GM18858 (cell line): Measurements from ENCODE around the gene ZBTB20.

ENCODE experiments used
- ATAC-seq: cut with Tn5 transposase; IDR thresholded peaks from one replicate; pipeline ENCODE4 v1.9.1; 2021; ENCODE audit not compliant: unreplicated experiment

ZBTB20 gene

GRCh38 chr3:115038817-115039216, 108.3 kb downstream of the ZBTB20 start:
- ATAC-seq, result no peak

GRCh38 chr3:115022835-115023398, 124.2 kb downstream of the ZBTB20 start:
- no peak for ATAC-seq

- ATAC-seq, result no peak
These were observed 124.9 kb downstream of the ZBTB20 start for GRCh38 chr3:115022199-115022598.

- ATAC-seq, result no peak
These were observed 126.0 kb downstream of the ZBTB20 start for GRCh38 chr3:115021061-115021460.

- ATAC-seq, result no peak
These were observed 127.2 kb downstream of the ZBTB20 start for GRCh38 chr3:115019900-115020299.

- no peak for ATAC-seq
These were observed 128.4 kb downstream of the ZBTB20 start for GRCh38 chr3:115018694-115019093.

GRCh38 chr3:115007966-115008365, 139.1 kb downstream of the ZBTB20 start:
- ATAC-seq, result no peak

GRCh38 chr3:115004201-115005140, 142.6 kb downstream of the ZBTB20 start:
- no peak for ATAC-seq

GRCh38 chr3:114998971-114999579, 148.0 kb downstream of the ZBTB20 start:
- no peak for ATAC-seq

GRCh38 chr3:114994554-114995341, 152.3 kb downstream of the ZBTB20 start:
- no peak for ATAC-seq

- no peak for ATAC-seq
These were observed 161.3 kb downstream of the ZBTB20 start for GRCh38 chr3:114985776-114986175.

- ATAC-seq, result no peak
These were observed 163.8 kb downstream of the ZBTB20 start for GRCh38 chr3:114983248-114983647.

GRCh38 chr3:114974387-114974786, 172.7 kb downstream of the ZBTB20 start:
- ATAC-seq, result peak; percentile 94

- no peak for ATAC-seq
These were observed 173.6 kb downstream of the ZBTB20 start for GRCh38 chr3:114973536-114973935.

- no peak for ATAC-seq
These were observed 179.9 kb downstream of the ZBTB20 start for GRCh38 chr3:114967168-114967567.

- ATAC-seq, result no peak
These were observed 184.9 kb downstream of the ZBTB20 start for GRCh38 chr3:114962189-114962588.

GRCh38 chr3:114958930-114959329, 188.2 kb downstream of the ZBTB20 start:
- no peak for ATAC-seq

GRCh38 chr3:114953800-114954199, 193.3 kb downstream of the ZBTB20 start:
- ATAC-seq, result no peak

- no peak for ATAC-seq
These were observed 193.8 kb downstream of the ZBTB20 start for GRCh38 chr3:114953215-114953799.

- ATAC-seq, result peak; percentile 69
These were observed 204.3 kb downstream of the ZBTB20 start for GRCh38 chr3:114942773-114943172.
